DLD1 (cell line): Measurements from ENCODE around the gene UBTD1.
"Not testable (repeated sequence)": the region's sequence is repeated elsewhere in the genome, so short reads cannot be mapped to it uniquely, and the experiment has no call there.

ENCODE experiments used
- in situ Hi-C: cut with HindIII; loops from 2 replicates; pipeline ENCODE4 v1.10.0; 2017; ENCODE audit warnings: low sequenced_read_pairs

The UBTD1 gene, protein sequence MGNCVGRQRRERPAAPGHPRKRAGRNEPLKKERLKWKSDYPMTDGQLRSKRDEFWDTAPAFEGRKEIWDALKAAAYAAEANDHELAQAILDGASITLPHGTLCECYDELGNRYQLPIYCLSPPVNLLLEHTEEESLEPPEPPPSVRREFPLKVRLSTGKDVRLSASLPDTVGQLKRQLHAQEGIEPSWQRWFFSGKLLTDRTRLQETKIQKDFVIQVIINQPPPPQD

DNA sequence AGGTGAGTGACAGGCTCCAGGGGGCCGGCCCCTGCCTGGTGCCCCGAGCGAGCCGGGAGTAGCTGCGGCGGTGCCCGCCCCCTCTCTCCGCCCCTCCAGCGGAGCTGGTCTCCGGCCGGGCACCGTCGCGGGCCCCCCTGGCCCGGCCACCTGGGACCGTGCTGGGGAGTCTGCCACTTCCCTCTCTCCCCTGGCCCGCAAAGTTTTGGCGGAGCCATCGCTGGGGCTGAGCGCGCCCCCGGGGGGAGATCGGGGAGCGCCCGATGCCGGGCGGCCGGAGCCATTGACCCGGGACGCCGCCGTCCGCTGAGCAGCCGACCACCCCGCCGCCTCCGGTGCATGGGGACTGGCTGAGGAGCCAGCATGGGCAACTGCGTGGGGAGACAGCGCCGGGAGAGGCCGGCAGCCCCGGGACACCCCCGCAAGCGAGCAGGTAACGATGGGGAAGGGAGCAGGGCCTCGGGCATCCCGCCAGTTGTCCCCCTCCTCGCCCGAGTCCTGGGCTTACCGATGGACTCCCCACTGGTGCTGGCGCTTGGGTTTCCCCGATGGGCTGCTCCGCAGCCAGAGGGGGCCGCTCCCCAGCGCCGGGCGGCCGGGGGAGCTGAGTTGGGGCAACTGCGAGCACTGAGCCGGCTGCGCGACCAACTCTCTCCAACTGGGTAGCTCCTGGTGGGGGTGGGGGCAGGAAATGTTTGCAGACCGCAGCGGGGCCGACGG is at the start of gene UBTD1:
UBTD1 (plus strand) TSS at position 84 of the 720 bp plus-strand sequence; CDS start at position 364, 280 bp downstream.
- in situ Hi-C loops = no loop called here

DNA sequence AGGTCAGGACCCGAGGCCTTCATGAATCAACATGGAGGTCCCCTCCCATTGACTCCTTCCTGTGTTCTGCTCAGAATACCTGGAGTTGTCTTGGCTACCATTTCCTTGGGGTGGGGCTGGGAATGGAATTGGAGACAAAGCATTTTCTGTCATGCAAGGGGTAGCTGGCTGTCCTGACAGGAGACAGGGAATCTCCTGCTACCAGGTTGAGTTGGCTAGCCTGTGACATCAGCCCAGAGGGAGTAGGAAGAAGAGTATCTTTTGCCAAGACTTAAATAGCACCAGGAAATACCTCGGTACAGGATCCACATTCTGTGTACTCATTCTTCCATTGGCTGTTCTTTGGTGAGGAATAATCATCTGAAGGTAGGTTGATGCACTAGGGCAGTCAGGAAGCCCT is 47.9 kb upstream of the UBTD1 start:
- in situ Hi-C loops = no loop called here

DNA sequence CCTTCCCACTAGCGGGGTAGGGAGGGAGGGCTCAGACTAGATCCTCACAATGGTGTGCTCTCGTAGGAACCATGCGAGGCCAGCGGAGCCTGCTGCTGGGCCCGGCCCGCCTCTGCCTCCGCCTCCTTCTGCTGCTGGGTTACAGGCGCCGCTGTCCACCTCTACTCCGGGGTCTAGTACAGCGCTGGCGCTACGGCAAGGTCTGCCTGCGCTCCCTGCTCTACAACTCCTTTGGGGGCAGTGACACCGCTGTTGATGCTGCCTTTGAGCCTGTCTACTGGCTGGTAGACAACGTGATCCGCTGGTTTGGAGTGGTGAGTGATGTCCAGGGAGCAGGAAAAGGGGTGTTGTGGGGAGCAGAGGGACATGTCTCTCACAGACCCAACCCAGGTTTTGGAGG is 47.1 kb upstream of the UBTD1 start:
- in situ Hi-C loops = no loop called here

DNA sequence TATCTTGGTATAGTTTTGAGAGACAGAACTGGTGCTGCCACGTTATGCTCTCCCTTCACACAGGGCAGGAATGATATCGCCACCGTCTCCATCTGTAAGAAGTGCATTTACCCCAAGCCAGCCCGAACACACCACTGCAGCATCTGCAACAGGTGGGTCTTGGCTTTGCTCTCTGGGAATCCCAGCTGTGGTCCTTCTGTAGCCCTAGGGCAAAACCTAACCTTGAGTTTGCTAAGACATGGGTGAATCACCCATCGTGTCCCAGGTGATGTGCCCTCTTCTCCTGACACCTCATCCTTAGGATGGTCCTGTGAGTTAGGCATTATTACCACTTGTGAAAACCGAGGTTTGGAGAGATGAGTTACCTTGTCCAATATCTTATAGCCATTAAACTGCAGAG is 46.4 kb upstream of the UBTD1 start:
- in situ Hi-C loops = no loop called here

DNA sequence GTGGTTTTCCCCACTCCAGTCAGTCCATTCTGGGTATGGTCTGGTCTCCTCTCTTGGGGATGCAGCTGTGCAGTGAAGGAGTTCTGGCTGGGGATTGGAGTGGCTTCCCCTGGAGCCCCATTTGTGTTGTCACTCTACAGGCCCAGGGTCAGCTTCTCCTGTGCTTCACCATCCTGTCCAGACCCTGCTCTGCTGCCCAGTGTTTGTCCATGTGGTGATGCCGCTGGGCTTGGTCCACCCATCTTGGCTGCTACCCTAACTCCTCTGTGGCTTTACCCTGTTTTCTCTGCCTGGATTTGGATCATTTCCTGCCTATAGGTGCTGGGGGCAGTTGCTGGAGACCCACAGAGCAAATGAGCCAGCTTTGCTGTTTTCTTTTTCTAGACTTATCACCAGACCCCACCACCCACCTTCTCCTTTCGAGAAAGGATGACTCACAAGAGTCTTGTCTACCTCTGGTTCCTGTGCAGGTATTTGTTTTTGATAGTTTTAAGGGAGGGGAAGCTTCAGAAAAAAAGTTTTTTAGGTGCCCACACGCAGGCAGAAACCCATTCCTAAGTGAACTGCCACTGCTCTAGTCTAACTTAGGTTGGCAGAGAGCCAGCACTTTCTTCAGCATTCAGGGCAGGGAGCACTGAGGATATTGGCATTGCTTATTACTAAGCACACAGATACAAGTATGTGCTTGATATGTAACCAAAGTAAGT is 44.2 kb upstream of the UBTD1 start:
- in situ Hi-C loops = no loop called here

DNA sequence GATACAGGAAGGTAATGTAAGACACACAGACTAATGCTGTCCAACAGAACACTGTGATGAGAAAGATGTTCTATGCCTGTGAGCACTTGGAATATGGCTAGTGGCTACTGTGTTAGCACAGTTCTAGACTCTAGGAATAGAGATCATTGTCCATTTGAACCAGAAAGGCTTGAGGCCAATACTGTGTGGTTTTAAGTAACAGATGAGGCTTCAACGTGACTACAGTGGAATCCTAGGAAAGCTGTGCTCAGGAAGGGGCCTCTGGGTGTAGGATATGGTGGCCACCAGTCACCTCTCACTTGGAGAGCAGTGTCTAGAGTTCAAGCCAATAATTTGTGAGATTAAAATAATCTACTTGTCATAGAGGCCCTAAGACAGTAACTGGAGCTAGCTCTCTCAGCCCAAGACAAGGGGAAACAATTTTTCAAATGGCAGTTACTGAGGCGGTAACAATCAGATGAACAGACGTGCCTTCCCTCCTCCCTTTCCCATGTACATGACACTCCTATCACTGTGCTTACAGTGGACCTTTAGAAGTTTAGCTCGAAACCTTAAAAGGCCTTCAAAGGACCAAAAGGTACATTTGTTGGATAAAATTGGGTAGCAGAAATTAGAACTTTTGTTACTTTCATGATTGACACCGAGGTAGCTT is 42.6 kb upstream of the UBTD1 start:
- in situ Hi-C loops = no loop called here

DNA sequence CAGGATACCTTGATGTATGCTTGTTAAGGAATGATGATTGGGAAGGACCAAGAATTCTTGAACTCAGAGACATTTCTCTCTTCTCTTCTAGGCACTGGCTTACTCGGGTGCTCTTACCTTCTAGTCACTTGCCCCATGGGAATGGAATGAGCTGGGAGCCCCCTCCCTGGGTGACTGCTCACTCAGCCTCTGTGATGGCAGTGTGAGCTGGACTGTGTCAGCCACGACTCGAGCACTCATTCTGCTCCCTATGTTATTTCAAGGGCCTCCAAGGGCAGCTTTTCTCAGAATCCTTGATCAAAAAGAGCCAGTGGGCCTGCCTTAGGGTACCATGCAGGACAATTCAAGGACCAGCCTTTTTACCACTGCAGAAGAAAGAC is 42.0 kb upstream of the UBTD1 start:
- in situ Hi-C loops = no loop called here

DNA sequence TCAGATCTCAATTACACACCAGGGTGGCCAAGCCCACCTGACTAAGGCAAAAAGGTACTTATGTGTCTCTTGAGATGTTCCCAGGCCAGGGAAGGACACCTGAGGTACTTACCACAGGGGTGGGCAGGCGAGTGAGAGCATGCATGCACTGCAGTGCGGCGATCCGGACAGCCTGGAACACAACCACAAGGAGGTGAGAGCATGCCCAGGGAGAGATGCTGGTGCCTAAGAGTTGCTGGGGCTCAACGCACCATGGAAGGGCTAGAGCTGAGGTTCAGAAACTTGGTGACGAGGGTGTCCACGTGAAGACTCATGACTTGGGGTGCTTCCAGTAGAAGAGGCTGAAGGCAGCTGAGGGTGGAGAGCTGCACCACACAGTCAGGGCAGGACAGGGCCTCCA is 39.6 kb upstream of the UBTD1 start:
- in situ Hi-C loops = no loop called here

DNA sequence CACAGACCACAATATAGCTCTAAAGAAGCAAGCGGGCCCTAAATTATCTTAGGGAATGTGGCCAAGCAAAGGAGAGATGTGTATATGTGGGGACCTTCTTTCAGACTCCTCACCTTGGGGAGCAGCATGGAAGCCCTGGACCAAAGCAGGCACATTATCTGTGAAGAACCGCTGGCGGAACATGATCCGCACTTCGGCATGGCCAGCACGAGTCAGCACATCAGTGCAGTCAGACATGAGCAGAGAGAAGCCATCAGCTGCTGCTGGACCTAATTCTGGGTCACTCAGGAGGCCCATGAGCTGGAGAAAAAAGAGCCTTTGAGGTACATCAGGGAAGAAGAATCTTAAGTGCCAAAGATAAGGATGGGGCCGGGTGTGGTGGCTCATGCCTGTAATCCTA is 38.8 kb upstream of the UBTD1 start:
- in situ Hi-C loops = no loop called here

DNA sequence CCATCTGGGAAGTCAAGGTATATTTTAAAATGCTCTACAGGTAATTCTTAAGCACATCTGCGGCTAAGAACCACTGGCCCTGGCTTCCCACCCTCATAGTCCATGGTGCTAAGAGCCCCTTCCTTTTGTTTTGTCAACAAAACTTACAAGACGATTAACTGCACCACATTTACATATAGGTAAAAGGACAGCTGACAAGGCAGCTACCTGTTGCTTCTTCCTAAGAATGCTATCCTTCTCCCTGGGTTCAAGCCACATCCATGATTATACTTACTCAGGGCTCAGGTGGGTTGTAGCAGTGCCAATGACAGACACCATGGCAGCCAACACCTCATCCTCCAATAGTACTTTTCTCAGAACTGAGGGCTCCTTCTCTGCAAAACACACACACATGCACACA is 36.4 kb upstream of the UBTD1 start:
- in situ Hi-C loops = no loop called here

DNA sequence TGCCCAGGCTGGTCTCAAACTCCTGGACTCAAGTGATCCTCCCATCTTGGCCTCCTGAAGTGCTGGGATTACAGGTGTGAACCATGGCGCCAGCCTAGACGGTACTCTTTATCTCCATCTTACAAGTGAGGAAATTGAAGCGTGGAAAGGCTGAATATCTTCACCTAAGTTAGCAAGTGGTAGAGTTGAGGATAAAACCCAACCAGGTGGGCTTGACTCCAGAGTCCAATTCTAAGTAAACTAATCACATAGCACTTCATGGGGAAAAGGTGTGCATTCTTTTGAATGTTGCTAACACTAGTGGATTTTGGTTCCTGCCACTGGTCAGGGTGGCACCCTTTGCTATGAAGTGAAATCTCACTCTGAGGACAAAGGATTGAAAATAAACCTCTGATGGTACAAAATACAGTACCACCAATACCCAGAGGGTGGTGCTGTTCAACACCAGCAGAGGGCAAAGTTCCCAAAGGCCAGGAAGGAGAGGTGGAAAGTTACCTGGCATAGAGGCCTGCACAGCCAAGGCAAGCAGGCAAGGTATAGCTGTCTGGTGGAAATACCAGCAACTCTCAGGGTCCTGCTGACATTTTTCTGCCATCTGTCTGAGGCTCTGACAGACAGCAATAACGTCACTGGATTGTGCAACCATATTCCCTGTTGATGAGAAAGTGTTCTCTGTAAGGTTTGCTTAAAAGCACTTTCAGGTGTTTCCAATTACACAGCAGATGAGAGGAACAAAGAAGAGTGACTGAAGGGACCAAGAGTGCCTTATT is 35.2 kb upstream of the UBTD1 start:
- in situ Hi-C loops = no loop called here

DNA sequence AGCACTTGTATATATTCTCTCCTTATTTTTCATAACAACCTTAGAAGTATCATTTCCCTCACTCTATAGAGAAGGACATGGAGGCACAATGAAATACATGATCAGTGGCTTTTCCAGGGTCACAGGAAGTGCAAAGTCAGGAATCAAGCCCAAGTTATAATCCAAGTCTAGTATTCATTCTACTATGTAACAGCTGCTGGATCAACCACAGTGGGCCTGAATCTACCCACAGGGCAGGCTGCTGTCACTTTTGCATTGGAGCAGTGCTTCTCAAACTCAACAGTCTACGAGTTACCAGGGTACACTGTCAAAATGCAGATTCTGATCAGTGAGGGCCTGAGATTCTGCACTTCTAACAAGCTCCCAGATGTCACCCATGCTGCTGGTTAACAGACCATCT is 34.5 kb upstream of the UBTD1 start:
- in situ Hi-C loops = no loop called here

DNA sequence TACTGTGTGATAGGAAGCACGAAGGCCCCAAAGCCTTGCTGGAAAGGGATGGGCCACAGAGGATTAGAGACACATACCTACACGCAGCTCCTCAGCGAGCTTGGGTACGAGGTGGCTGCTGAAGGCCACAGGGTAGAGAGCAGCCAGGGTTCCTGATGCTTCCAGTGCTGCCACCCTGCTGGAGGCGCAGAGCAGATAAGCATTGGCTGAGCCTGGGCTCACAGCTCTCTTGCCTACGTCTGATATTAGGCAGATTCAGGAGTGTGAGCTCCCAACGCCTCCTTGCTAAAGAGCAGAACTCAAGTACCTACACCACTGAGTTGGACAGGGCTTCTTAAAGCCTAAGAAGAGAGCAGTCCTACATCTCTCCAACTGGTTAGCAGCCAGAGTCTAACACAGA is 32.7 kb upstream of the UBTD1 start:
- in situ Hi-C loops = no loop called here

DNA sequence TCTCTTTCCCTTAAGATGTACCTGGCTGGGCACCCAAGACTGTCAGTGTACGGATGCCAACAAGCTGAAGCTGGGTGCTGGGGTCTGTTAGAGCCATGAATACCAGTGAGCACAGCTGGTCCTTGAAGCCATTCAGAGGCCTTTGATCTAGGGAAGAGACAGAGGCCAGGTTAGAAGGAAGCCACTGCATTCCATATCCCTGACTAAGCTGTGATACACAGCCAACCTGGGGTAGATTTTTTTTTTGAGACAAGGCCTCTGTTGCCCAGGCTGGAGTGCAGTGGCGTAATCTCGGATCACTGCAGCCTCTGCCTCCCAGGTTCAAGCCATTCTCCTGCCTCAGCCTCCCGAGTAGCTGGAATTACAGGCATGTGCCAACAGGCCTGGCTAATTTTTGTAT is 32.0 kb upstream of the UBTD1 start:
- in situ Hi-C loops = no loop called here

DNA sequence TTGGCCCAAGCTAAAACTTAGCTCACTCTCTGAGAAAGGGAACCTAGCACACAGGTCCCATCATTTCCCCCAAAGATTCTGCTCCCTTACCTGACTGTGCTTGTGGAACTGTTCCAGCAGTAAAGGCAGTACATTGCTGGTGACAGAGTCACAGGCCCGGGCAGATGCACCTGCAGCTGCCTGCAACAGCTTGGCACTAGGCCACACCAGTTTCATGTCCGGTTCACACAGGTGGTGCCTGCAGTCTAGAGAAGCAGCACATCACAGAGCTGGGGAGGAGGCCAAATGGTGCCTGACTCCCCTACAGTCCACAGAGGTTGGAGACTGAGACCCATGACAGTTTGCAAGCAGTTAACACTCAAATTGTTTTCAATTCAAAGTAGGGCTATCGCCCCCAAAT is 30.6 kb upstream of the UBTD1 start:
- in situ Hi-C loops = no loop called here

DNA sequence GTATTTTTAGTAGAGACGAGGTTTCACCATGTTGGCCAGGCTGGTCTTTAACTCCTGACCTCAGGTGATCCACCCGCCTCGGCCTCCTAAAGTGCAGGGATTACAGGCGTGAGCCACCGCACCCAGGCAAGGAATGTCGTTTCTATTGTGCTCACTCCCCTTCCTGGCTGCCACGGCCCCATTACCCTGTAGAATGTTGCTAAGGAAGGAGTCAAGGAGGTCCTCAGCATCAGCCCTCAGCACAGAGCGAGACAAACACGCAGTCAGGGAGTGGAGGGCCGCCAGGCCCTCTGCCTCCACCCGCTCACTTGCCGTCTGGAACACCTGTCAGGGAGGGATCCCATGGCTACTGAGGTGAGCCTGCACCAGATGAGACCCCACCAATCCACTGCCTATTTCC is 29.9 kb upstream of the UBTD1 start:
- in situ Hi-C loops = not testable (repeated sequence)

DNA sequence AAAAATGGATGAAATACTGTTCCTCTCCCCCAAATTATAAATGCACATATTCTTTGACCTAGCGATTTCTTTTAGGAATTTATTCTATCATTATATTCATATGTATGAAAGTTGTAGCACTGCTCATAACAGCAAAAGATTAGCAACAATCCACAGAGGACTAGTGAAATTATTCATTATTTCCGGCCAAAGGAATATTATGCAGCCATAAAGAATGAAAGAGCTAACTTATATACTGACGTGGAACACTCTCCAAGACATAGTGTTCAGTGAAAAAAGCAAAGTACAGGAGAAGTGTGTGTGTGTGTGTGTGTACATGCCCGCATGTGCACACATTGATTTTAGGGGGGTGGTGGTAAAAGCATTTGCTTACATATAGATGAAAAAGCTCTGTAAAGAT is 23.8 kb upstream of the UBTD1 start:
- in situ Hi-C loops = no loop called here

DNA sequence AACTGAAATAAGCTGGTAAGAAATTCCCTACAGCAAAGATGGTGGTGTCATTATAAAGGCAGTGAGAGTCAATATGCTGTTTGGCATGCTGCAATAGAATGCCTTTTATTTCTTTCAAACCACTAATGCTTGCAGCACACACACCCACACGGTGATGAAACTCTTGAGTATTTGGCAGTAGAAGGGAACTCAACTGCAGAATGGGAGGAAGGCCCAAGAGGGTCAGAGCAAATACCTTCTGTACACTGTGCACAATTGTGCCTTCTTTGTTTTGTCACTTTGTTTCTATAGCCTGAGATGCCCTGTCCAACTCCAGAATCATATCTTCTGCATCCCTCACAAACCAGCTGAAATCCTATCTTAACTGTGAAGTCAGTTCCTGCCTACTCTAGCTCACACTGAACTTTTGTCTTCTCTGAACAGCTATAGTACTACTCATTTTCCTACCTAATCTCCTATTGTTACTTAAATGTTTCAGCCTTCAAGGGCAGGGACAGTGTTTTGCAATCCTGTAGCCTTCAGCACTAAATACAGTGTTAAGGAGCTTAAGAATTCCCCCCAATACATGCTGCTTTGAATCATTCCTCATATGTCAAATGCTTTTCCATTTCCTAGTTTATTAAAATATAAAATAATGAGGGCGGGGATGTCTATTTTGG is 22.7 kb upstream of the UBTD1 start:
- in situ Hi-C loops = no loop called here

DNA sequence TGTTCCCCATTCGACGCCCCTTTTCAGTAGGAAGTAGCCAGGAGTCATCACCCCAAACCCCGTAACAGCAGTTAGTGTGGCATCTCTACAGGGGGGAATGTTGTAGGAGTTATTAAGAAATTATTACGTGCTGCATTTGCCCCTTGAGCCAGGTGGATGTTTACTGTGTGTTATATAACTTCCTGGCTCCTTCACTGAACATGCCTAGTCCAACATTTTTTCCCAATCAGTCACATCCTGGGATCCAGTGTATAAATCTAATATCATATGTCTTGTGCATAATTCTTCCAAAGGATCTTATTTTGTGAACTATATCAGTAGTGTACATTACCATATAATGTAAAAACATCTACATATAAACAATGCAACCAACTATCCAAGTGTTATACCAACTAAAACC is 19.3 kb upstream of the UBTD1 start:
- in situ Hi-C loops = not testable (repeated sequence)

DNA sequence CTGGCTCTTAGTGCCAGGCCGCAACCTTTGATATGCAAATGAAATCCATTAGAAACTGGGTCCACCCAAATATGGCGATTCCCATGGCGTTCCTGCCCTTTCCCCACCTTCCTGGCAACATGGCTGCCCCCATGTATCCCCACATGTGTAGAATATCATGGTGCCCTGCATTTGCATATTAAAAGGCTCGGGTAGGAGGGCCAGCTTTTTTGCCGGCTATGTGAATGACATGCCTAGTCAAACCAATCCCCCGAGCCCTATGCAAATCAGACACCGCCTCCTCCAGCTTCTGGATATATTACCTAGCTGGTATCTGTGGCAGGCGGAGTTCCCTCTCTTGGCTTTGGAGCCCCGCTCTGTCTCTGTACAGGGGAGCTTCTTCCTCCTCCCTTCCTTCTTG is 18.8 kb upstream of the UBTD1 start:
- in situ Hi-C loops = no loop called here

DNA sequence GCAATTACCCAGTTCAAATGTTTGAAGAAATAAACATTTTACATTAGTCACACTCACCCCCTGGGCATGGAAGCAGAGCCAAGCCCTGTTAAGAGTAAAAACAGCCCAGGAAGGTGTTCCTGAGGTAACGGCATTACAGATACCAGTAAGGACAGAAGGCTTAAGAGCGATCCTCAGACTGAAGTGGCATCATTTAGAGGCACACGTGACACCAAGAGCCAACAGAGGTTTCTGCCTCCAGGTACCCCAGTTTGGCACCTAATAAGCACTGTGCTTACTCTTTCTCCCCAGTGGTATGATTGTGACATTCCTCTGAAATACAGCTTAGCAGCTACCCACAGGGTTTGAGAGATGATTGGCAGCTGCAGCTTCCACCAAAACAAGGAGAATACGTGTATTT is 17.7 kb upstream of the UBTD1 start:
- in situ Hi-C loops = no loop called here
